Measurements from ENCODE around the gene PIP5KL1.

The PIP5KL1 gene

GRCh38 chr9:127953768-127954505, 23.4 kb upstream of the PIP5KL1 start:
- DNase-seq (ENCODE audit: low read depth) = no peak
- TF ChIP-seq MYC (IDR thresholded peaks at IDR 0.05; ENCODE audit: low read depth, low read length) (no peak), CTCF (IDR thresholded peaks at IDR 0.05; ENCODE audit: low read depth, low read length) (no peak), POLR2A (IDR thresholded peaks at IDR 0.05; ENCODE audit: extremely low read depth, insufficient read length) (no peak)
- TF ChIP-seq, protein P1, sequence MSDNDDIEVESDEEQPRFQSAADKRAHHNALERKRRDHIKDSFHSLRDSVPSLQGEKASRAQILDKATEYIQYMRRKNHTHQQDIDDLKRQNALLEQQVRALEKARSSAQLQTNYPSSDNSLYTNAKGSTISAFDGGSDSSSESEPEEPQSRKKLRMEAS (IDR thresholded peaks at IDR 0.05; ENCODE audit: low read depth, low read length) = no peak

DNA sequence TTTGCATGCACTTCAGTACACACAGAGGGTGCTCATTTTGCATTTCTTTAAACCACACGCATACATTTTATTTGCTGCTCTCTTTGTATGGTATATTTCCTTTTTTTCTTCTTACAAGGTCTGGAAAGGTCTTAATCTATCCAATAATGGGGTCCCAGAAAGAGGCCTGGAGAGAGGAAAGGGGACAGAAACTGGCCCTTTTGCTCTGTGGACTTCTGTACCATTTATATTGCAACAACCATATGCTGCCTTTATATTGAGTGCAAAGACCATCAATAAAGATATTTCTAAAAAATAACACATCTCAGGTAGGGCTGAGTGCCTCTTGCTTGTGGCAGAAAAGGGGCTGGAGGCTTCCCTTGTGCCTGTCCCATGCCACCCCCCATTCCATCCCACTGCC, 22.6 kb upstream of the PIP5KL1 start:
- no peak overlapping the region for H3K4me3 ChIP-seq (ENCODE audit: low read depth, low read length)
- TF ChIP-seq CTCF (IDR thresholded peaks at IDR 0.05; ENCODE audit: low read depth, low read length) (no peak), POLR2A (IDR thresholded peaks at IDR 0.05; ENCODE audit: extremely low read depth, insufficient read length) (no peak), MYC (IDR thresholded peaks at IDR 0.05; ENCODE audit: low read depth, low read length) (no peak)
- TF ChIP-seq, protein P1 (IDR thresholded peaks at IDR 0.05; ENCODE audit: low read depth, low read length) = no peak
- no peak for DNase-seq (ENCODE audit: low read depth)

More at GRCh38 chr9:127953768-127954505, 23.4 kb upstream of the PIP5KL1 start:
- H3K4me3 ChIP-seq (ENCODE audit: low read depth, low read length) = no peak overlapping the region

GRCh38 chr9:127950513-127951289, 20.1 kb upstream of the PIP5KL1 start:
- no peak overlapping the region for H3K4me3 ChIP-seq (ENCODE audit: low read depth, low read length)
- TF ChIP-seq, protein P1 (IDR thresholded peaks at IDR 0.05; ENCODE audit: low read depth, low read length) = no peak
- no peak for DNase-seq (ENCODE audit: low read depth)

DNA sequence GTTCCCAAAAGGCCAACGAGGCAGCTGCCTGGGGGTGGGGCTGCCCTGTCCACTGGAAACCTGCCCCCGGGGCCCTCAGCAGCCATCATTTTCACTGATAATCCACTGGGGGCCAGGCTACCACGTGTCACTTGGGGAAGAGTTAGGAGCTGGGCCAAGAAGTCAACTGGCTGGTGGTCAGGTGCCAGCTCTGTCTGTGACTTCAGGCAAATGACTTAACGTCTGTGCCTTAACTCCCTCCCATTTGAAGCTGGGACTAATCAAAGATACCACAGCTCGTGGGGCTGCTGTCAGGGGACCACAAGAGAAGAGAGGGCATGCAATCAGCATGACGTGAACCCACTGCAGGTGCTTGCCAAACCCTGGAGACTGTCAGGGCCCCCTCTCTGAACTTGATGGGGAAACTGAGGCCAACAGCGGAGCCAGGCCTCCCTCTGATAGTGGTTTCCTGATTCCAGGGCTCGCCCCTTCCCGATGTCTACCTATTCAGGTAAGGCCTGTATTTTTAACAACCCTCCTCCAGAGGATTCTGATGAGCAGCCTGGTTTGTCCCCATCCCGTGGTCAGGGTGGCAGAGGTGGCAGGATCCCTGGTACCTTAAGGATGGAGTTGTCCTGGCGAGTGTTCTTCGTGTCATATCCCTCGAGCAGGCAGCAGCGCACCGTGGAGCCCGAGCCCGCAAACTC, 19.4 kb upstream of the PIP5KL1 start:
- no peak for TF ChIP-seq CTCF (IDR thresholded peaks at IDR 0.05; ENCODE audit: low read depth, low read length)
- H3K4me3 ChIP-seq (ENCODE audit: low read depth, low read length) = no peak overlapping the region
- no peak for DNase-seq (ENCODE audit: low read depth)

- DNase-seq (ENCODE audit: low read depth) = no peak
- TF ChIP-seq, protein P1 (IDR thresholded peaks at IDR 0.05; ENCODE audit: low read depth, low read length) = no peak
- TF ChIP-seq CTCF (IDR thresholded peaks at IDR 0.05; ENCODE audit: low read depth, low read length) (no peak), MYC (IDR thresholded peaks at IDR 0.05; ENCODE audit: low read depth, low read length) (no peak), POLR2A (IDR thresholded peaks at IDR 0.05; ENCODE audit: extremely low read depth, insufficient read length) (no peak)
- H3K4me3 ChIP-seq (ENCODE audit: low read depth, low read length) = no peak overlapping the region
These were observed 17.5 kb upstream of the PIP5KL1 start for GRCh38 chr9:127947841-127948710.

All from NB4 (cell line).